Activated CD4-positive, alpha-beta T cell treated with anti-CD3 and anti-CD28 coated beads for 36 hours (primary cell): Measurements from ENCODE around the gene ALDOB. TPM values are rescaled to one million over a fixed set of nuclear protein-coding genes. Genes with fewer than 3 reads are reported as not detected.
"Not testable (repeated sequence)": the region's sequence is repeated elsewhere in the genome, so short reads cannot be mapped to it uniquely, and the experiment has no call there.

ENCODE experiments used
- ATAC-seq: fragments of 200-7000 bp; cut with Tn5 transposase; one replicate; pipeline ENCODE4 v1.10.0; 2021; ENCODE audit warnings: mild to moderate bottlenecking, moderate library complexity
- CTCF ChIA-PET: fragments of 350-600 bp; sonication (Branson Sonifier 250); formaldehyde crosslinking; loops from one replicate; lab custom pipeline; 2021; ENCODE audit warnings: antibody characterized with exemption; lab: Charles Lee
- POLR2A ChIA-PET: fragments of 350-600 bp; sonication (Branson Sonifier 250); formaldehyde crosslinking; loops from one replicate; lab custom pipeline; 2021; ENCODE audit warnings: antibody characterized with exemption, inconsistent platforms; lab: Charles Lee
- DNase-seq: peaks from one replicate; pipeline ENCODE4 v3.0.0-alpha.2; 2020
- H3K27ac Mint-ChIP-seq: one replicate; pipeline ENCODE4 v1.8.0; 2021; ENCODE audit warnings: mixed read lengths
- H3K27me3 Mint-ChIP-seq: one replicate; pipeline ENCODE4 v1.8.0; 2021; ENCODE audit warnings: mixed read lengths
- H3K36me3 Mint-ChIP-seq: one replicate; pipeline ENCODE4 v1.8.0; 2021; ENCODE audit warnings: low read depth, mixed read lengths
- H3K4me1 Mint-ChIP-seq: one replicate; pipeline ENCODE4 v1.8.0; 2021; ENCODE audit warnings: mixed read lengths
- H3K4me3 Mint-ChIP-seq: one replicate; pipeline ENCODE4 v1.8.0; 2021; ENCODE audit warnings: mild to moderate bottlenecking, moderate library complexity, mixed read lengths
- H3K9me3 Mint-ChIP-seq: one replicate; pipeline ENCODE4 v1.8.0; 2021; ENCODE audit warnings: low read depth, mixed read lengths
- intact Hi-C, 2 experiments: fragments of 100-400 bp; cut with DNase I in 1 of 2; cut with micrococcal nuclease in 1 of 2; formaldehyde crosslinking; loops; one replicate each; pipeline versions ENCODE4 v1.14.2 to v1.15.1; 2022 to 2024; cut with DNase I, micrococcal nuclease
- total RNA-seq, 2 experiments: library from RNA; stranded (reverse); gene quantifications; one replicate each; pipeline ENCODE4 v1.2.3, GENCODE V29; 2021

ALDOB gene
- total RNA-seq, 2 experiments from 2014 or later, result not detected

DNA sequence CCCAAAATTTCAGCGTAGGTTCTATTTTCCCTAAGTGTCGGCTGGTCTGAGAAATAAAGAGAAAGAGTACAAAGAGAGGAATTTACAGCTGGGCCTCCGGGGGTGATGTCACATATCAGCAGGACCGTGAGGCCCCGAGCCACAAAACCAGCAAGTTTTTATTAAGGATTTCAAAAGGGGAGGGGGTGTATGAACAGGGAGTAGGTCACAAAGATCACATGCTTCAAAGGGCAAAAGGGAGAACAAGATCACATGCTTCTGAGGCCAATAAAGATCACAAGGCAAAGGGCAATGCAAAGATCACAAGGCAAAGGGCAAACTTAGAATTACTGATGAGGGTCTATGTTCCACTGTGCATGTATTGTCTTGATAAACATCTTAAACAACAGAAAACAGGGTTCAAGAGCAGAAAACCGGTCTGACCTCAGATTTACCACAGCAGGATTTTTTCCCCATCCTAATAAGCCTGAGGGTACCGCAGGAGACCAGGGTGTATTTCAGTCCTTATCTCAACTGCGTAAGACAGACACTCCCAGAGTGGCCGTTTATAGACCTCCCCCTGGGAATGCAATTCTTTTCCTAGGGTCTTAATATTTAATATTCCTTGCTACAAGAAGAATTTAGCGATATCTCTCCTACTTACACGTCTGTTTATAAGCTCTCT is 50.6 kb downstream of the ALDOB start, which contains the start of gene BAAT:
Gene BAAT, minus strand, starts transcription at position 134 of the 664 bp plus-strand sequence. CDS start 13,602 bp downstream, outside the sequence.
- peaks cover 23% of the 10 kb centered on the region for H3K36me3 Mint-ChIP-seq
- CTCF ChIA-PET, DNase-seq, POLR2A ChIA-PET, H3K27me3 Mint-ChIP-seq, H3K9me3 Mint-ChIP-seq, H3K4me3 Mint-ChIP-seq, H3K4me1 Mint-ChIP-seq, H3K27ac Mint-ChIP-seq, ATAC-seq, intact Hi-C loops: not testable (repeated sequence)

DNA sequence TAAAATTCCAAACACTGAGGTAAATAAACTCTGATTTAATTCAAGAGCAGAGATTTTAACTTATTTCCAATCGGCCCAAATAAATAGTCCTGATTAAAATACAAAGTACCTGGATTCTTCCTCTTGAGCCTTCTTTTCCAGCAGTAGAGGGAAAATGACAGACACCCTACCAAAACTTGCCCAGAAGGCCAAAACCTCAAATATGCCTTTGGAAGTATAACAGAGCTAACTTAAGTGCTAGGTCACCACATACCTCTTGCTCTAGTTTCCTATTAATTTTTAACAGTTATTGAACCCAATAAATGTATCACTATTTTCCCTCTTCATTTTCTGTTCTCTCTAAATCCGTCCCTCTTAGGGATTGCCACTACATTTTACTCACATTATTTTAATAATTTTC is 52.2 kb downstream of the ALDOB start:
- ATAC-seq, result no peak
- ChIA-PET POLR2A (no interaction called here), CTCF (no interaction called here)
- Mint-ChIP-seq H3K27ac (no peak overlapping the region), H3K4me3 (no peak overlapping the region), H3K4me1 (peaks cover 2% of the 10 kb centered on the region), H3K9me3 (peaks cover 8% of the 10 kb centered on the region), H3K27me3 (no peaks in the 10 kb centered on the region), H3K36me3 (peaks cover 18% of the 10 kb centered on the region)
- intact Hi-C loops, result no loop called here
- DNase-seq, result no peak

DNA sequence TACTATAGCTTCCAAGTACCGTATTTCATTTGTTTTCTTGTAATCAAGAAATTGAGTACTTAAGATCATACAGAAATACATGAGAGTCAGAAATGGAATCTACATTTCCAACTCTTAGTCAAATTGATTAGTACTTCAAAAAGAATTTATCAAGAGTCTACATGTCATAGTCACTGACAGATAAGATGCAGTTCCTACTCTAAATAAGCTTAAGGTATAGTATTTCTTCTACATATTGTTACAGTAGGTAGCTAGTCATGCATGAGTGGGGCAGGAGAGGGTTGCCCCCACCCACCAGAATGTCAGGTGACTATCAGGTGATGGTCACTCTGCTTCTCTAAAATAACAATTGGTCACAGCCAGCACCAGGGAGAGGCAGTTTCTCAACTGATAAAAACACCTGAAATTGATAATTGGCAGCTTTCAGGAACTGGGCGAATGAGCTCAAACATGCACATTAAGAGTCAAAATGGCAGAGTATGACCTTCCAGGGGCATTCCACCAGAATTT is 53.7 kb downstream of the ALDOB start:
- Mint-ChIP-seq H3K27me3 (peaks cover 2% of the 10 kb centered on the region), H3K4me1 (no peaks in the 10 kb centered on the region), H3K4me3 (no peak overlapping the region), H3K9me3 (peaks cover 8% of the 10 kb centered on the region), H3K27ac (no peak overlapping the region), H3K36me3 (peaks cover 12% of the 10 kb centered on the region)
- ChIA-PET POLR2A (no interaction called here), CTCF (interaction anchor here (1.0 to 1.4 kb wide), 3 partner anchors 11 to 262 kb away, joined by 3 to 4 read pairs (median 3); partner anchors contain the start of genes MRPL50 and ZNF189)
- no peak for DNase-seq
- intact Hi-C loops, result no loop called here
- no peak for ATAC-seq

DNA sequence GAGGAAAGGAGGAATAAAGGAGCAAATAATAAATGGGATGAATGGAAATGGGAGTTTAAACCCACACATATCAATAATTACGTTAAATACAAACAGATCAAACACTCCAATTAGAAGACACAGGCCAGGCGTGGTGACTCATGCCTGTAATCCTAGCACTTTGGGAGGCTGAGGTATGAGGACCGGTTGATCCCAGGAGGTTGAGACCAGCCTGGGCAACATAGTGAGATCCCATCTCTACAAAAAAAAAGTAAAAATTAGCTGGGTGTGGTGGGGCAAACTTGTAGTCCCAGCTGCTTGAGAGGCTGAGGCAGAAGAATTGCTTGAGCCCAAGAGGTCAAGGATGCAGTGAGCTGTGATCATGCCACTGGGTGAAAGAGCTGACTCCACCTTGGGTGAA is 54.5 kb downstream of the ALDOB start:
- ATAC-seq (no peak), DNase-seq (no peak)
- no peaks in the 10 kb centered on the region for H3K4me1 Mint-ChIP-seq
- peaks cover 10% of the 10 kb centered on the region for H3K36me3 Mint-ChIP-seq
- ChIA-PET CTCF (interaction anchor here (1.1 to 1.4 kb wide), 2 partner anchors 8 to 262 kb away, joined by 3 to 4 read pairs; no protein-coding TSS in a partner anchor), POLR2A (no interaction called here)
- no peak overlapping the region for H3K27ac Mint-ChIP-seq
- no peak overlapping the region for H3K4me3 Mint-ChIP-seq
- peaks cover 2% of the 10 kb centered on the region for H3K27me3 Mint-ChIP-seq
- H3K9me3 Mint-ChIP-seq, result peaks cover 8% of the 10 kb centered on the region
- intact Hi-C loops, result no loop called here

DNA sequence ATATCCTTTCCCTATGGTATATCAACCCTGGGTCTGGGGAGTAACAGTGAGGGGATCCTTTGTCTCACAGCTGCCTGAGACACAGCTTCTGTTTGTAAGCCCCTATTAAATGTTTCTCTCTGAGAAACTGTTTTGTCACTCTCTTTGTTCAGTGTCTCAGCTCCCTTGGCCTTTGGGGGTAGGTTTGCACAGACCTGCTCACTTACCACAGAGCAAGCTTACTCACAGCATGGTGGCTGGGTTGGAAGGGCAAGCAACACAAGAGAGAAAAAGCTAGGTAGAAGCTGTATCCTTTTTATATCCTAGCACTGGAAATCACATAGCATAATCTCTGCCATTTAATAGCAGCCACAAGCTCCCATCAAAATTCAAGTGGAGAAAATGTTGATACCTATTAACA is 55.3 kb downstream of the ALDOB start:
- H3K9me3 Mint-ChIP-seq, result peaks cover 4% of the 10 kb centered on the region
- no peak overlapping the region for H3K4me3 Mint-ChIP-seq
- no peak for DNase-seq
- intact Hi-C loops, result no loop called here
- peaks cover 4% of the 10 kb centered on the region for H3K36me3 Mint-ChIP-seq
- CTCF ChIA-PET, result interaction anchor here (1.1 kb wide), 1 partner anchor 9 kb away, joined by 3 read pairs; no protein-coding TSS in a partner anchor
- no peak overlapping the region for H3K27ac Mint-ChIP-seq
- no peaks in the 10 kb centered on the region for H3K4me1 Mint-ChIP-seq
- POLR2A ChIA-PET, result no interaction called here
- H3K27me3 Mint-ChIP-seq, result peaks cover 5% of the 10 kb centered on the region
- ATAC-seq, result no peak

DNA sequence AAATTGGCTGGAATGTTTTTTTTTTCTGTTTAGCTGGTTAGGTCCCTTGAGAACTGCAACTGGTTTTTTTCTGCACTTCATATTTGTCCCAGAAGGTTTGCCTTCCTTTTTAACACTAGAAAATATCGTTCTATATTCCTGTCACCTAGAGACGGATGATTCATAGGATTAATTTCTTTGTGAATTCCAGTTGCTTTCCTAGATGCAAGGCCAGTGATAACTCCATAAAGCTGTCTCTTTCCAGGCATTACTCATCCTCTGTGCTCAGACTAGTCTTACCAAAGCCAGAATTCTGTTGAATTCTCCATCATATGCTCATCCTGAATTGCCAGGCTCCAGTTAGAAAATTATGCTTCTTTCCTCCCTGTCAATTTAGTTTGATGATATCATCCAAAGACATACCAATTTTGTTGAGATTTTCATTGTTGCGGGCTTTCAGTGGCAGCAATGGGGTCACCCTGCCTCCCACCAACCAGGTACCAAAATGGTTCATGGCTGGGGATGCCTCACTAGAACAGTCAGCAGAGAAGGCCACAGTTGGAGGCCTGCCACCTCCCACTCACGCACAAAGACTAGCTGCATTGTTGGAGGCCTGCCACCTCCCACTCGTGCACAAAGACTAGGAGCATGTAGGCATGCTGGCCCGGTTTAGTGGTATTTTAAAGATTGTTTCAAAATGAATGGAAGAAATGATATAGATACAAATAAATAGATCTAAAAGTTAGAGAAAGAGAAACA is 59.3 kb downstream of the ALDOB start:
- H3K4me3 Mint-ChIP-seq, result no peak overlapping the region
- CTCF ChIA-PET, result interaction anchor here (0.6 kb wide), 1 partner anchor 206 kb away, joined by 3 read pairs; no protein-coding TSS in a partner anchor
- peaks cover 9% of the 10 kb centered on the region for H3K27me3 Mint-ChIP-seq
- H3K4me1 Mint-ChIP-seq, result no peaks in the 10 kb centered on the region
- POLR2A ChIA-PET, result no interaction called here
- ATAC-seq, result no peak
- intact Hi-C loops, result no loop called here
- no peaks in the 10 kb centered on the region for H3K36me3 Mint-ChIP-seq
- H3K9me3 Mint-ChIP-seq, result no peaks in the 10 kb centered on the region
- H3K27ac Mint-ChIP-seq, result no peak overlapping the region
- no peak for DNase-seq

DNA sequence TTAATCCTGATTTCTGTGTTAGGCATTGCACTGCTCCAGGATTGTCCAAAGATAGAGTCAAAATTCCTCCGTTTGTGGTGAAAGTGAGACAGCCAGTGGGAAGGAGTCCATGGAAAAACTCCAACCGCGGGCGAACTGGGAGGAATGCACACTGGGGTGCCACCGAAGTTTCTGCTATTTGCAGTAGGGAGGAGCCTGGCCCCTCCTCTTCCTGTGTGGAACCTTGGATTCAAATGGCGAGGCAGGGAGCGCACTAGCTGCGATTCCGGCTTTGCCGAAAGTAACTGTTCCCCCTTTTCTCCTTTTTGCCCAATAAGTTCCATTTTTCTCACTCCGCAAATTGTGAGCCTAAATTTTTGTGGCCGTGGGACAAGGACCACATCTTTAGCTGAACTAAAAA is 60.0 kb downstream of the ALDOB start:
- Mint-ChIP-seq H3K9me3 (no peaks in the 10 kb centered on the region), H3K27ac (no peak overlapping the region), H3K4me3 (no peak overlapping the region), H3K4me1 (no peaks in the 10 kb centered on the region), H3K36me3 (no peaks in the 10 kb centered on the region), H3K27me3 (peaks cover 9% of the 10 kb centered on the region)
- intact Hi-C loops, result no loop called here
- DNase-seq (no peak), ATAC-seq (no peak)
- POLR2A ChIA-PET, result no interaction called here
- CTCF ChIA-PET, result interaction anchor here (0.6 kb wide), 1 partner anchor 205 kb away, joined by 3 read pairs; no protein-coding TSS in a partner anchor

DNA sequence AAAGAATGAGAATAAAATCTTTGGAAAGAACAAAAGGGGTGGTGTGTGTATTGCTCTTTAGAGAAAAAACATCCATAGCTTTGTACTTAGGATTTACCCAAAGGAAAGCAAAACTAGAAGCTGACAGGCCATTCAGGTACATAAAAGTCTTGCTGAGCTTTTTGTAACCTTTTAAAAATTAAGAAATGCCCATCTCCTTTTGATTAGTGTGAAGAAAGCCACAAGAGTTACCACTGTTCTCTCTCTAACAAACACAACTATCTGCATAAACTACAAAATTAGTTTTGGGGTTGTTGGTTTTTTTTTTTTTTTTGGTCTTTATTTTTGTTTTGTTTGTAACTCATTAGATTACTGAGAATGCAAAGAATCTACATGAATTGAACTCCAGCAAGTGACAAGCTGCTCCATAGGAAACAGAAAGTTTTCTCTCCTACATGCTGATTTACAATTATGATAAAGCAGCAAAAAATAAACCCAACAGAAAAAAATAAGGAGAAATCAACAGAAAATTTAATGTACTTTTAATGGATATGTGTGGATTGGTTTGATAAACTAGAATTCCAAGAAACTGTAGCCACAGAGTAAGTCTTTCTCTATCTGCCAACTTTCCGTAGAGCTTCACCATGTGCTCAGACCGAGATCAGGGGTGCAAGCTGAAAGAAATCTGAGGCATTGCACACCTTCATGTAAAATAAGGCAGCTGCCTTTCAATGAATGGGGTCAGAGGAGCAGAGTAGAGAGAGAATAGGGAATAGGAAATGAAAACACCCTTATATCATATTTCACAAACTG is 63.1 kb downstream of the ALDOB start:
- no peak for DNase-seq
- H3K27ac Mint-ChIP-seq, result no peak overlapping the region
- no peaks in the 10 kb centered on the region for H3K36me3 Mint-ChIP-seq
- H3K4me3 Mint-ChIP-seq, result no peak overlapping the region
- H3K9me3 Mint-ChIP-seq, result no peaks in the 10 kb centered on the region
- POLR2A ChIA-PET, result no interaction called here
- ATAC-seq, result no peak
- intact Hi-C loops, result no loop called here
- no peaks in the 10 kb centered on the region for H3K4me1 Mint-ChIP-seq
- CTCF ChIA-PET, result interaction anchor here (0.7 to 1.7 kb wide), 2 partner anchors 16 to 60 kb away, joined by 3 to 4 read pairs; no protein-coding TSS in a partner anchor
- peaks cover 10% of the 10 kb centered on the region for H3K27me3 Mint-ChIP-seq

DNA sequence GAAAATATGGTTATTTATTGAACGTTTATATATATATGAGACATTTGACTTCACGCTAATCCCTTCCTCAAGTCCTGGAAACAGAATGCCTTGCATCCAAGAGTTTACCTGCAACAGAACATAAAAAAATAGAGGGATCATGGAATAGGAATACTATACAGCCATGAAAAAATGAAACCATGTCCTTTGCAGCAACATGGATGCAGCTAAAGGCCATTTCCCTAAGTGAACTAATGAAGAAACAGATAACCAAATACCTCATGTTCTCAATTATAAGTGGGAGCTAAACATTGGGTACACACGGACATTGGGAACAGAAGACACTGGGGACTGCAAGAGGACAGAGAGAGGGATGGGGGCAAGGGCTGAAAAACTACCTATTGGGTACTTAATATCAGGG is 63.8 kb downstream of the ALDOB start:
- ATAC-seq (no peak), DNase-seq (no peak)
- Mint-ChIP-seq H3K9me3 (no peaks in the 10 kb centered on the region), H3K27me3 (peaks cover 10% of the 10 kb centered on the region), H3K4me1 (no peaks in the 10 kb centered on the region), H3K4me3 (no peak overlapping the region), H3K36me3 (no peaks in the 10 kb centered on the region), H3K27ac (no peak overlapping the region)
- intact Hi-C loops, result no loop called here
- POLR2A ChIA-PET, result no interaction called here
- CTCF ChIA-PET, result no interaction called here
